Epithelial cell of esophagus (primary cell): ENCODE measurements around the gene NID2.

Experiments
- DNase-seq: peaks from one replicate; pipeline ENCODE4 v3.0.0; 2010; ENCODE audit warnings: low read depth
- H3K4me3 ChIP-seq: 2 replicates; pipeline ENCODE4 v1.5.1; 2011; ENCODE audit warnings: mild to moderate bottlenecking, low read length, control low read depth
- TF ChIP-seq, protein P1 (sequence below): IDR thresholded peaks from 2 replicates; pipeline ENCODE4 v1.5.1; 2011; ENCODE audit warnings: low read depth, mild to moderate bottlenecking, low read length, control low read depth, inconsistent platforms; ENCODE audit not compliant: insufficient read depth; ENCODE audit errors: missing control alignments

Gene NID2

DNA sequence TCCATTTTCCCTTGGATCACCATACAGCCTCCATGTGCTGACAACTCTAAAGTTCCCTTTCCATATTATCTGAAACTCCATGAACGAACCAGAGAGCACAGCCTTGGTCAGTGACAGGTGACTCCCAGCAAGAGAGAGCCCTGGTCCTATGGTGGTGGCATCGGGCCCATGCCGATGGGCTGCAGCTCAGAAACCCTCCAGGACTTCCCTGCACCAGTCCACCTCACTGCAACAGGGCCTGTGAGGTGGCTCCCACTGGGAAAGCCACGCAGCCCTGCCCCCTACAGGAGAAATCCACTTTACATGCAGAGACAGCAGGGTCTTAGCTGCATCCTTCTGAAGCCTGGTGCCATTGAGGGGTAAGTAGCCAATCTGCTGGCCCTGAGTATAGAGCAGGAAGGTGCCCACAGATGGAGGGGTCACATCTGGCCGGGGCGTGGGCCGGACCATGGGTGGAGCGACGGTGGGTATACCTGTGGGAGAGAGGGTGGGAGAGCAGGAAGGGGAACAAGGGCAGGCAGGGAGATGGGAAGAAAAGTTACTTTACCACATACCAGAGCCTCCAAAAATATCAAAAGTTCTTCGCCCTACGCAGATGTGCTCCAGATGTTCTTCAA lies 54.8 kb downstream of the NID2 start:
- H3K4me3 ChIP-seq, result no peak overlapping the region
- DNase-seq, result no peak
- TF ChIP-seq, protein P1, sequence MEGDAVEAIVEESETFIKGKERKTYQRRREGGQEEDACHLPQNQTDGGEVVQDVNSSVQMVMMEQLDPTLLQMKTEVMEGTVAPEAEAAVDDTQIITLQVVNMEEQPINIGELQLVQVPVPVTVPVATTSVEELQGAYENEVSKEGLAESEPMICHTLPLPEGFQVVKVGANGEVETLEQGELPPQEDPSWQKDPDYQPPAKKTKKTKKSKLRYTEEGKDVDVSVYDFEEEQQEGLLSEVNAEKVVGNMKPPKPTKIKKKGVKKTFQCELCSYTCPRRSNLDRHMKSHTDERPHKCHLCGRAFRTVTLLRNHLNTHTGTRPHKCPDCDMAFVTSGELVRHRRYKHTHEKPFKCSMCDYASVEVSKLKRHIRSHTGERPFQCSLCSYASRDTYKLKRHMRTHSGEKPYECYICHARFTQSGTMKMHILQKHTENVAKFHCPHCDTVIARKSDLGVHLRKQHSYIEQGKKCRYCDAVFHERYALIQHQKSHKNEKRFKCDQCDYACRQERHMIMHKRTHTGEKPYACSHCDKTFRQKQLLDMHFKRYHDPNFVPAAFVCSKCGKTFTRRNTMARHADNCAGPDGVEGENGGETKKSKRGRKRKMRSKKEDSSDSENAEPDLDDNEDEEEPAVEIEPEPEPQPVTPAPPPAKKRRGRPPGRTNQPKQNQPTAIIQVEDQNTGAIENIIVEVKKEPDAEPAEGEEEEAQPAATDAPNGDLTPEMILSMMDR, result no peak

- TF ChIP-seq, protein P1, result no peak
- H3K4me3 ChIP-seq, result no peak overlapping the region
- DNase-seq, result no peak
Measured at GRCh38 chr14:52012635-52013034, 56.2 kb downstream of the NID2 start.

DNA sequence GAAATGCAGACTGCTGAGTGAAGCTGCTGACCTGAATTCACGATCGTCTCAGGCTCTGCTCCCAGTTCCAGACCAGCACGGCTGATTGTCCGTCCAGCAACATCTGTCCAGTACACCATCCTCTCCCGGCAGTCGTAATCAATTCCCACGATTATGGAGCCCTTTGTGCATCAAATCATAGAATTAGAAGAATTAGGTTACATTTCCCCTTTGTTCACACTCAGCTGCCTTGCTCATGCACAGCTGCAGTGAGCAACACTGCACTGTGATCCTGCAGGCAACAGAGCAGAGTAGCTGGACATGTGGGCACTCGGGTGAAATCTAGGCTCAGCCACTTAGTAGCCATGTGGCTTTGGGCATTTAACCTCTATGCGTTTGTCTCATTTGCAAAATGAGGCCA lies 57.3 kb downstream of the NID2 start:
- no peak for DNase-seq
- no peak overlapping the region for H3K4me3 ChIP-seq
- TF ChIP-seq, protein P1, result no peak

DNA sequence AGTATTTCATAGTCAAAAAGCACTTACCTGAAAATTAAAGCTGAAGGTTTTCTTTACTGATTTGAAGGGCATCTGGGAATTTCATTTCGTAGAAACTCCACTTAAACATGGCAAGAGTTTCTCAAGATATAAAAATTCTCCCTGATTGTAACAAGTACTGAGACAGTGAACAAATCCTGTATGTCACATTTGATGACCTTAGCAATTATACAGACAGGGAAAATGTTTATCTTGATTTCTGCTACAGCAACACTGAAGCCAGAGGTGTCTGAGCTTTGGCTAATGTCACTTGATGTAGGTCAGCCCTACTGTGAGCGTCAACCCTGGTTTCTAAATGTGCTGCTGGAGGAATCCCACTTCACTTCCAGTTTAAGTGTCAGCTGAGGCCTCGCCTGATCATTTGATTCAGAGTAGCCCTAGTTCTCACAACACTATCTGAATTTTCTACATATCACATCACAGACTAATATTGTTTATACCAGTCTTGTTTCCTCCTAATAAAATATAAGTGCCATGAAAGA lies 58.6 kb downstream of the NID2 start:
- DNase-seq, result no peak
- TF ChIP-seq, protein P1, result no peak
- H3K4me3 ChIP-seq, result no peak overlapping the region

DNA sequence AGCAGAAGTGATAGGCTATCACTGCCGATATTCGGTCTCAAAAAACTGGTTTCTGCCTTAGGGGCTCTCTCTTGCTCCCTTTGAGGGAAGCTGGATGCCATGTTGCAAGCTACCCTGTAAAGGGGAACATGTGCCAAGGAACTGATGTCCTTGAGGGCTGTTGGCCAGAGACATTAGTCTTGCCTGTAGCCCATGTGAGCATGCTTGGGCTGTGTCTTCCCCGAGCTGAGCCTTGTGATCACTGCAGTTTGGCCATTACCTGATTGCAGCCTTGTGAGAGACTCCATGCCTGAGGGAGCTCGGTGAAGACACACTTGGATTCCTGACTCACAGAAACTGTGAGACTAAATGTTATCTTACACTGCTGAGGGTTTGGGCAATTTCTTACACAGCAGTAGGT lies 60.7 kb downstream of the NID2 start:
- no peak for DNase-seq
- TF ChIP-seq, protein P1, result no peak
- H3K4me3 ChIP-seq, result no peak overlapping the region

DNA sequence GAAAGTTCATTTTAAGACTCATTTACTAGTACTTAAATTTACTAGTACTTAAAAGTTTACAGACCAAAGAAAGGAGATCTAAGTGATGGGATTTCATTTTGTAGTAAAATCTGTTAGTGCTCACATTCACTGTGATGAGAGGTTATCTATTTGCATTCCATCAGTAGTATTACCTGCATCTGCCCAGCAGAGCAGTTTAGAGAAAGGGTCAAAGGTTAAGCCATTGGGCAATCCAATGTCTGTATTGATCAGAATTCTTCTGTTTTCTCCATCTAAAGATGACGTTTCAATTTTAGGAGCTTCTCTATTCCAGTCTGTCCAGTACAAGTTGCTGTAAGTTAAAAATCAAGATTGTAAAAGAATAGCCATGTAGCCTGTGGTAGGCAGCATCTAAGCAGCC lies 61.2 kb downstream of the NID2 start:
- TF ChIP-seq, protein P1, result no peak
- no peak for DNase-seq

DNA sequence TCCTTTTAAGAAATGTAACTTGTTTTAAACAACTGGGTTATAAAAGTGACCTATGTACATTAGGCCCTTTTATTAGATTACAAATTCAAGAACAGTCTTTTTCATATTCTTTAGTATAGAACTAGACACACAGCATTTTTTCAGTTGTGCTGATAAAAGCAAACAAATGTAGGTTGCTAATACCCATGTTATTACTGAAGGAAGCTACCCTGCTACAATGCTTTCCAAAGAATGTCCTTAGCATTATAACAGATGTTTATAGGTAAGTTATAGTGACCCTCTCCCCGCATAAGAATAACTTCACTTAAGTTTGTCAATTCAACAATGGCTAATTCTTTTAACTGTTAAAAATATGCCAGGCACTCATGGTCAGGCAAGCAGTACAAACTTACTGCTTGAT lies 61.6 kb downstream of the NID2 start:
- H3K4me3 ChIP-seq, result no peak overlapping the region
- TF ChIP-seq, protein P1, result no peak
- no peak for DNase-seq

More for the DNA sequence above, 61.2 kb downstream of the NID2 start:
- no peak overlapping the region for H3K4me3 ChIP-seq
